HG03439 (cell line): ENCODE data around the gene FAM229B.
A peak's percentile ranks its signal among the peaks of the same experiment; 100 is the strongest.
"Not testable (repeated sequence)": the region's sequence is repeated elsewhere in the genome, so short reads cannot be mapped to it uniquely, and the experiment has no call there.

Experiments used
- ATAC-seq: cut with Tn5 transposase; IDR thresholded peaks from one replicate; pipeline ENCODE4 v1.9.1; 2021; ENCODE audit warnings: mild to moderate bottlenecking, moderate library complexity; ENCODE audit not compliant: unreplicated experiment

The FAM229B gene

DNA sequence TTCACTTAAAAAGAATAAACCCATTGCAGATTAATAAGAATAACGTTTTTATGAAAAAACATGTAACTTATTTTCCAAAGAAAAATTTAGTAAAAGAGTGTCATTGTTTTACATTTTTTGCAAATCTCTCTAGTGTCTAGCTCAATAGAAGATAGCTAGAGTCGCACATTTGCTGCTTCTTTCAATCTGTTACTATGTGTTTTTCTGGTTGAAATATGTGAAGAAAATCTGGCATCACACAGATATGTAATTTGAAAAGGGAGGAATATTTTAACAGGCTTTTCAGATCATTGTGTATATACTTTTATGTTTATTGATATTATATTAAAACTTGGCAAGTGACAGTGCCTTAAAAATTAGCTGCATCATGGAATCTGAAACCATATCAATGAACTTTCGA is 24.4 kb upstream of the FAM229B start:
- ATAC-seq, result no peak

DNA sequence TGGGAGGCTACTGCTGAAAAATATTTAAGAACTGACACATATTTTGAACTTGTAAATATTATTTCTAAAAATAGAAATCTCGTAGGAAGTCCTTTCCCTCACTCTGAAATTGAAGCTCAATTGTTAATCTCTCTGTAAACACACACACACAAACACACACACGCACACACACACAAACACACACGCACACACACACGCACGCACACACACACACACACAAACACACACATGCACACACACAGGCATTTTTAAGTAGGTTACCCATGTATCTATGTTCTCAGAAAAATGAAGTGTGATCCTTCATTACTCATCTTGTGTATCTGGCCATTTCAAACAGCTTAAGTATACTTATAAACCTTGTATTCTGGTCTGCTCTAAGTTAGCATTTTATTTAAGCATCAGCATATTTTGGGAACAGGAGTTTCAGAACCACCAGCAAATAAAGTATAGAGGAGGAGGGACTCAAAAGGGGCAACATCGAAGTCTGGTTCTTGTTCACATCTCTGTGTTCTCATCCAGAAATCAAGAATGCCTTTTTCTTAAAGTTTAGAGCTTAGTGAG is 21.9 kb upstream of the FAM229B start:
- ATAC-seq, result no peak

DNA sequence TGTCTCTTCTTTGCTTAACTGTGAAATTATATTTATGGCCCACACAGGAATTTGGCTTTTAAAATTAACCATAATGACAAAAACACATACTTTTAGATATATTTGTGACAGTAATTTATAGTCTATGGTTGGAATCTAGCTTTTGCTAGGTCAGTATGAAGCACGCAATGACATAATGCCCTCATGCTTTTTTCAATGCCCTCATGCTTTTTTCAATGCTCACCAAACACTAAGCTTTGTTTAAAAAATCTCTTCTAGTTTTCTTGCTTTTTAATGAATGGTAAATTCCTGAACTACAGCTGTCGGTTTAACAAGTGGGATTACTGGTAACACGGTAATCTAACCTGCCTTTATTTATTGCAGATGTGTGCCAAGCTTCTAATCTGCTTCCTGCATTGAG is 20.8 kb upstream of the FAM229B start:
- ATAC-seq, result no peak

DNA sequence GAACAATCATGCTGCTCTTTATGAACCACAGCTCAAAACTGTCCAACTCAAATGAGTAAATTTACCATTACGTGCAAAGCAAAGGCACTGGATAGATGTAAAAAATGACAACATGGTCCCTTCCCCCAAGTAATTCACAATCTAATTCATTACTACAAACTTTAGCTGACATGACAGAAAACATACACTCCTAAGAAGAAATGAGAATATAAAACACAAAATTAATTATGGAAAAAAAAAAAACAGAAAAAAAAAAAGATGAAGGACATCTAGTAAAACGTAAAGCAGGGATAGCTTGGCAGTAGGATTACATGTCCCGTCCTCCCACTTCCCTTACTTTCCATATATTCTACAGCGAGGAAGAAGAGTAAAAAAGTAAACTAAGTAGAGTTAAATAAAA is 5.8 kb upstream of the FAM229B start:
- no peak for ATAC-seq

DNA sequence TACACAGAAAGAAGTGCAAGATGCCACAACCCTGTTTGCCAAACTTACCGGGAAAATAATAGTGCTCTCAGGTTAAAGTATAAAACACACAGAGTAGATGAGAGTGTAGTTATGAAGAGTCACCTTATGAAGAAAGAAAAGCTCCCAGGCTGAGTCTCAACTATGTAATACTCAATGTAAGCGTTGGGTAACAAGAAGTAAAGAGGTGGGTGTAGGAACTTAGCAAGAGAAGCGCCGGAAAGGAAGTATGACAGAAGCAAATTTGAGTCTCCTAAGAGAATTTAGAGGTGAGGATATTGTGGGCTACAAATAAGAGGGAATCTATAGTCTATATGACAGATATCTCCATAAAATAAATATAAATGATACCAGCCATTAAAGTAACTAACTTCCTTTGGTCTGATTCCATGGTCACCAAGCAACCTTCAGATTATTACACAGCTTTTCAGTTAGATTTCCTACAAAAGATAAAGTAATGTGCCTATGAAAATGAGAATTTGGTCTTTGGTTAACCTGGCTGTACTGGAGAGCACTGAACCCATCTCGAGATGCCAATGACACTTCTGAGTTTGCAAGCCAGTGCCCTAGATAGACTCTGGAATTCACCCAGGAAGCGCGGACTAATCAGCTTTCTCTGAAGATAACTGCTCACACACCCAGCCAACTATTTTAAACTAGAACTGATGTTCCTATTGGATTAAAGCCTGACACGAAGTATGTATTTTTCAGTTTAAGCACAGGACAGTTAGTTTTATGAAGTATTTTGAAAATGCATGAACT is 1.9 kb upstream of the FAM229B start:
- no peak for ATAC-seq

DNA sequence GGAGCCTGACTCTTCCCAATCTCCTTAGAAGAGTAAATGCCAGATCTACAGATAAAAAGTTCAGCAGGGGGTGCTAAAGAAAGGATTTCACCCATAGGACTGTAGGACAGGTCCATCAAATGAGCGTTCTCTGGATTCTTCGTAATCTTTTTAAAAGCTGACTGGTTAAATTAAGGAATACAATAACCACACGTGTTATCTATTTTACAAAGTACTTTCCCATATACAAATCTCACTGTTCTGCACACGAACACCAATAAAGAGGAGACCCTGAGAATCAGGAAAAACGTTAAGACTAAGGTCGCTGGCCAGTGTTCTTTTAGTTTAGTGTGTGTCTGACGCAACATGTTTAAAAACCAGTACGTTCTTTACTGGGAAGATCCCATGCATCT is 651 bp upstream of the FAM229B start:
- ATAC-seq, result peak; percentile 27

DNA sequence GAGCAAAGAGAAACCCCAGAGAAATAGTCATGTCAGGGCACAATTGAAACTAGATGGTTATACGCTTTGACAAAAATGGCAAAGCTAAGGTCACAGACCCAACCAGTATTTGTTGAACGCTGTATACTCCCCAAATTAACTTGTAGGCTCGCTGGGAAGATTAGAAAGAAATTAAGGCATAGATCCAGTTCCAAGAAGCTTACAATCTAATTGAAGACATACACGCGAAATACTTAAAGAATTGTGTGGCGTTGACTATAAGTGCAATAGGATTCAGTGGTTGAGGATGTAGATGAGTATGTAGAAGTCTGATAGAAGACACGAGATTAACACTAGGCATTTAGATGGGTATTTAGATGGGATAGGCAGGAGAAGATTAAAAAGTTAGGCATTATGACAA is 525 bp downstream of the FAM229B start:
- no peak for ATAC-seq

DNA sequence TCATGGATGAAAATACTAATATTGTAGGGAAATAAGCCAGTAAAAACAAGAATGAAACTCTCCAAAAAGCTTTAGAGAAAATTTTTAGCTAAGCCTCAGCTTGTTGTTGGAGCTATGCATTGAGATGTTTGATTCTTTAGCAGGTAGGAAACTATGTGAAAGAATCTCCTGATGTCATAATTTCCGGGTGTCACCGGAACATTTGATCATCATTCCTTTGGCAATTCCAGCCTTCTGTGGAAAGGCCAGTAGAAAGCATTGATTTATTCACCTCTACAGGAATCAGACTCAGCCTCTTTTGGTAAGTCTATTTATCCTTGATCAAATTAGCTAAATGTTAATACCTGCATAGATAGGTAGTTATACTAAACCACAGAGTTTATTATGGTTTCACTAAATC is 9.5 kb downstream of the FAM229B start:
- ATAC-seq, result no peak

DNA sequence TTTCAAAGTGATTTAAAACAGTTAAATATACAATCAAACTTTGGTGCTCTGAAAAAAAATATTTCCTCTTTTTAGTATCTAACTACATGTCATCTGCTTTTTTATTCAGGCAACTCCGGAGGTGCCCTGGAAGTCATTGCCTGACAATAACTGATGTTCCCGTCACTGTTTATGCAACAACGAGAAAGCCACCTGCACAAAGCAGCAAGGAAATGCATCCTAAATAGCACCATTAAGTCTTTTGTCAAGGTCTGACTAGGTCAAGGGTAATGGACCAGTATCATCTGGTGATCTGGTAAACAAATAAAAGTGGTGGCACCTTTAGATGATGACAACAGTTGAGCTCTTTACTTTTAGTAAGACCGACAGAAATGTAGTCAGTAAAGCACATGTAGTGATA is 13.2 kb downstream of the FAM229B start:
- ATAC-seq, result no peak

DNA sequence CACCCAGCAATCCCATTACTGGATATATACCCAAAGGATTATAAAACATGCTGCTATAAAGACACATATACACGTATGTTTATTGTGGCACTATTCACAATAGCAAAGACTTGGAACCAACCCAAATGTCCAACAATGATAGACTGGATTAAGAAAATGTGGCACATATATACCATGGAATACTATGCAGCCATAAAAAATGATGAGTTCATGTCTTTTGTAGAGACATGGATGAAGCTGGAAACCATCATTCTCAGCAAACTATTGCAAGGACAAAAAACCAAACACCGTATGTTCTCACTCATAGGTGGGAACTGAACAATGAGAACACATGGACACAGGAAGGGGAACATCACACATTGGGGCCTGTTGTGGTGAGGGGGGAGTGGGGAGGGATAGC is 18.6 kb downstream of the FAM229B start:
- not testable (repeated sequence) for ATAC-seq

DNA sequence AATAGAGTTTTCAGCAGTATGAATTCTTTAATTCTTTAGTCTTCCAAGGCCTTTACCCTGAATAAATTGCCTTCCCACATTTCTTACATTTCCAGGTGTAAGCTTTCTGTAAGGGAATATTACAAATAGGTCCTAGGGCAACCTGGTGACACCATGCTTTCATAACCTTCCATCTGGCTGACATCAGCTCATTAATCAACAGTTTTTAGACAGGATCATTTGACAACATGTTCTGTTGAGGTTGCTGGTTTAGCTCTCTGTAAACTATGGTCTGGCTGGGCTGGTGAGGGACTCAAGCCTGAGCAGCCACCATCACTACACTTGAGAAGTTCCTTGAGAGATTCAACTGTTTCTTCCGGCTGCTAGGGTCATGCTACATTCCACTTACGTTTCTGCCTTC is 19.2 kb downstream of the FAM229B start:
- no peak for ATAC-seq

DNA sequence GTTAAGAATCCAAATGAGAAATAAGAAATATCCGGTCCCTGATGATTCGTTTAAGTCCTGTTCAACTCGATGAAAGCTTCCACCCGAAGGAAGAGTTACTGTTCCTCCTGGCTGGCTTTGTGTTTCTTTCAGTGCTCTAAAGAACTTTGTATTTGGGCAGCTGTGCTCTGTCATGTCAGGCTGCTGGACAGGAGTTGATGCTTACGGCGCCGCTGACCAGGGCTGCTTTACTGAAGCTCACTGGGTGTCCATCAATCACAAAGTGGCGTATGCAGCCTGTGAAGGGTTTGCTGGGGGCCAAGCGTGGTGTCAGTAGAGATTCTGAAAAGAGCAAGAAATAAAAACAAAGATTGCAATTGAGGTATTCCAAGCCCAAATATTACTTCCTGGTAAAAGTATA is 21.9 kb downstream of the FAM229B start:
- ATAC-seq, result no peak

DNA sequence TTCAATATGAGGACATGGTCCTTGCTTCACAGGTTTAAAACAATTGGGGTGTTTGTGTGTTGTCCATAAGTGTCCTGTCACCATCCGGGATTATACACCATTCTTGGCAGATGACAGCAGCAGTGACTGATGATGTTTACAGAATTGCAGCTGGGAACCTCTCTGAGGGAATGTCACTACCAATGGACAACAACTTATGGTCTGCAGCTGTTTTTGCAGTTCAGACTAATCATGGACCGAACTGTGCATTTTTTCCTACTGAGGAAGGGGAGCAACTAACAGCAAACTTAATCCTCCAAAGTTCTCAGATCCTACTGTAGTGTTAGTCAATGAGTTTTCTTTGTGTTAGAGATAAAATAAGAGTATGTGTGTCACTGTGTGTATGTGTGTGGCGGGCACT is 26.0 kb downstream of the FAM229B start:
- no peak for ATAC-seq

DNA sequence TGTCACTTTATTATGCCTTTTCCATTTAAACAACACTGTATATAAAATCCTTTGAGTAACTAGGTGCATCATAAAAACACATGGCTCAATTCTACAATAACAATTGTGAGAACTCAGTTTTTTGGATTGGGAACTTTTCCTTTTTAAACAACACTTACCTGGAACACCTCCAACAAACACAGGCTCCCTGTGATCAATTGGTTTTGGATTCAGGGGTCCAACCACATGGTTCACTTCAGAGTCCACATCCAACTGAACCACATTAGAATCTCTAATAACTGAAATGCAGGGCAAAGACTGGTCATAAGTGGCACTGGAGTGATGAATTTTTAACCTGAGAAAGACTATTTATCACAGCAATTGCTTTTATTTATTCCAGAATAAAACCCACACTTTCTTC is 26.5 kb downstream of the FAM229B start:
- ATAC-seq, result no peak

DNA sequence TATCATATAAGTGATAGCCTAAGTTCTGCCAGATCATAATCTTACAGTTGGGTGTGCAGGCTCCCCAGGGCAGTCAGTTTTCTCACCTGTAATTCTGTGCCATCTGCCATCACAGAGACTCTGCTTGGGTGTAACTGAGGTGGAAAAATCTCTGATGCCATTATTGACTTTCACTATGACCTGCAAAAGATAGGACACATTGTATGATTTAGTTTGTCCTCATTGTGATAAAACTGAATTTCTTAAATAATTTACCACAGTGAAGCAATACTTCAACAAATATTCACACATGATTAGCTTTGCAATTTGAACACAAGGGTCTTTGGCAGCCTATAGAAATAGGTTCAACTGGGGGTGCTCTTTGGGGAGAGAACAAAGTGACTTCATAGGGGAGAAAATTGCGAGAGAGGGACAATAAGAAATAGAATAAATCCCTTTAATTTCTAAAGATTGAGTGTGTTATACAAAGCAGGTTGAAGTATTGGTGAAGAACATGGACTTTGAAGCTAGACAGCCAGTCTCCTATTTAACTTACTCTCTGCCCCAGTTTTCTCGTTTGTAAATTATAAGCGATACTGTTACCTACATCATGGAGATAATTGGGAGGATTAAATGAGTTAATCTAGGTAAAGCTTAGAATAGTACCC is 27.3 kb downstream of the FAM229B start:
- no peak for ATAC-seq

DNA sequence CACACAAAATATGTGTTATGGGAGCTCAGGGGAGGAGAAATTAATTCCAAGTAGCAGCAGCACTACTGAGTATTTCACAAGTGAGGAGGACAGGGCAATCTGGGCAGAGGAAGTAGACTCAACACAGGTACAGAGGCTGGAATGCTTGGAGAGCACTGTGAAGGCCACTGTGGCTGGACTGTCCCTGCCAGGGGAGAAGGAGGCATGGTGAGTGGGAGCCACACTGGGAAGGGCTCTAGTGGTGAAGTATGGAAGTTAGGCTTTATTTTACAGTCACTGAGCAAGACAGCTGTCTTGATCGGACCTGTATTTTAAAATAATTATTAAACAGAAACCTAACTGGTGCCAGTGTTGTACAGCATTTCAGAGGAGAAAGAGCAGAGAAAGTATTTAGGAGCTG is 28.8 kb downstream of the FAM229B start:
- no peak for ATAC-seq

DNA sequence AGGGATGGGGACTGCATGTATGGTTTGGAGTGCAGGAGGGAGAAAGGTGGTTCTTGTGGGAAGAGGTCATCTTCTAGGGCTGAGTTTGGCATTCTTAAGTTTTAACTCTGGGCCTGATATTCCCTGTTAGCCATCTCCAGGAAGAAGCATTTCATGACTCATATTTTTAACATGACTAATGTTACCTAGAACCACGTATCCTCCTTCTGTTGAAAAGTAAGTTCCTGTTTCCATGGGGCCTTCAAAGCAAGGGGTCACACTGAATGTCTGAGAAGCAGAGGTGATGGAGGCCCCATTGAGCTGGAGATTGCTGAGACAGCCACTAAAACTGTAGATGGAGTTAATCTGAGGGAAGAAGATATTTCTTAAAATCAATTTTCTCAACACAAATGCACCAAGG is 30.2 kb downstream of the FAM229B start:
- ATAC-seq, result no peak

DNA sequence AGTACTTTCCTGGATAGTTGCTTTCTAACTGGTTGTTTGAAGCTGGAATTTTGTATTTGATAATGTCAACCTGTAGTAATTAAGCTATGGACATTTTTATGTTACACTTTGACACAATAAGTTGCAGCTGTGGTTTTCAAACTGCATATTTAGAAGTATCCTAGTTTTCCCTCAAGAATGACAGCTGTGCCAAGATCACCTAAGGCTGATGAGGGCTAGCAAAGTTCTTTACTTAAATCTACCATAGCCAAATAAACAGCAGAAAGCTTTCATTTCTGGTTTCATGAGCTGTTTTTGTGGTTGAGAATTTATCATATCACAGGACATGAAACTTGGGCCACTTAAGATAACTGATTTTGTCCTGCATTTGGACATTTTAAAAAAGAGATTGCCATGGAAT is 30.6 kb downstream of the FAM229B start:
- no peak for ATAC-seq

DNA sequence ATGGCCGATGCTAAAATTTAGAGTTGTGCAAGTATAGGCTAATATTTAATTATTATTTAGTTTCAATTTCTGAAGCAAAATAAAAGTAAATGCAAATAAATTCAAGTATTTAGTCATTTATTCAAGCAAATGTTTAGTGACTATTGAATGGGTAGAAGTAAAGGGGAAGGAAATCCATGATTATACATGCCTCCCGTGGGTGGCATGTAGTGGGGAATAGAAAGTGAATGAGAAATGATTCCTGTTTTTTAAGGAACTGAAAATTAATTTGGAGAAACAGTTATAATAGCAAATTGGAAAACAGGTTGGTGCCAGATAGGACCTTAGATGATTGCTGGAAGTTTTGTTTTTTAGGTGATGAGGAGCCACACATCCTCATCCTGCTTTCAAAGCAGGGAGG is 35.4 kb downstream of the FAM229B start:
- ATAC-seq, result no peak

DNA sequence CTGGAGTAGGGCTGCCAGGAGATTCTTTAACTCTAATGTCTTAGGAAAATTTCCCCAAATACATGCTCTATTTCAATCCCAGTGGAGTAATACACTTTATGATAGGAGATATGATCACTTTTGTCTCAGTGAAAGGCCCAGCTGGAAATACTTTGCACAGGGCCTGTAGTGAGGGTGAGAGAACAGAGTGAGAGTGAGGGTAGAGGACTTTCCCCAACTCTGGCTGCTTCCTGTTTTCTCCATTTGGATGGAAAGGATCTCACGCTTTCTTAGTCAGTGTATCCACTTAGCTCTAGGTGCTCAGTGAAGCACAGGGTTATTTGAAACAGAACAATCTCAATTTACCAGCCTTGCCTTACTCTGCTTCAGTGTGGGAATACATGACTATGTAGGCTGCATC is 36.6 kb downstream of the FAM229B start:
- no peak for ATAC-seq

DNA sequence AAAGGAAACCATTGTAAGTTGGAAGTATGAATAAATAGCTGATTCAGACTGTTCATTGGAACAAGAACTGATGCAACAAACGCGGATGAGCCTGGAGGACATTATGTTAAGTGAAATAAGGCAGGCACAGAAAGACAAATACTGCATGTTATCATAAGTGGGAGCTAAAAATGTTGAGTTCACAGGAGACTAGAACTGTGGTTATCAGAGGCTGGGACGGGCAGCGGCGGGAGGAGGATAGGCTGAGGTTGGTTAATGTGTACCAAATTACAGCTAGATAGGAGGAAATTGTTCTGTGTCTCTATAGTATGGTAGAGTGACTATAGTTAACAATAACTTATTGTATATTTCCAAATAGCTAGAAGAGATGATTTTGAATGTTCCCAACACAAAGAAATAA is 40.8 kb downstream of the FAM229B start:
- no peak for ATAC-seq

DNA sequence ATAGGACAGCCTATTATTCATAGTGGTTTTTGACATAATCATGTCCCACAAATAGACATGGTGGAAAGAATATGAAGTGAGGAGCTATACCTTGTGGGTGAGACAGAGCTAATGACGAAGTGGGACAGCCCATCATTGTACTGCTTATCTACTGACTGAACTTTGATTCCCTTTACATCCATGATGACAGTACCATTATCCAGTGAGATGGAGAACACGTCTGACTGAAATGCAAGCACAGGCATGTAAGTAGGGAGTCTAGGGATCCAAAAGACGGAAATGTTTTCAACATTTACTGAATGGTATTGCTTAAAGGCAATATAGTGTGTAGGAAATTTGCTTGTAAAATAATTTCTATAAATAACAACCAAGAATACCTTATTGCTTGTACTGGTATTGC is 43.5 kb downstream of the FAM229B start:
- no peak for ATAC-seq

DNA sequence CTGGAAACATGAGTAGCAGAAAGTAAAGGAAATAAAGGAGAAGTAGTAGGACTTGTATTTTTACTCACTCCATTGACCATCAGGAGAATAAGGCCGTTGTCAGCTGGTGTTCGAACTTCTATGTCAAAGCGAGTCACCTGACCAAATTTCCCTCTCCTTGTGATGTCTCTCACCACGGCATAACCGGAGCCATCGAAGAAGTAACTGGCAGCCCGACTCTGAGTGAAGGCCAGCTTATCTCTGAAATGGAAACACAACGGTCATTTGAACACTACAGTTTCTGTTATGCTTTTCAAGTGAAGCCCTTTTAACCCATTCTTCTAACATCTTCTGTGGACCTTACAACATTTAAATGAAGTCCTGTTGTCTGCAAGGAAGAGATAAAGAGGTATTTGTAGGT is 51.7 kb downstream of the FAM229B start:
- no peak for ATAC-seq
